HuH-7 (cell line): Measurements from ENCODE around the gene HMX3.
"Not testable (repeated sequence)": the region's sequence is repeated elsewhere in the genome, so short reads cannot be mapped to it uniquely, and the experiment has no call there.

ENCODE experiments used
- DNase-seq: peaks from one replicate; pipeline ENCODE4 v3.0.0; 2011; ENCODE audit warnings: low spot score

Gene HMX3

GRCh38 chr10:123175389-123176387 is 39.9 kb downstream of the HMX3 start:
- no peak for DNase-seq

- DNase-seq = not testable (repeated sequence)
Measured at GRCh38 chr10:123178390-123178789, 42.6 kb downstream of the HMX3 start.

GRCh38 chr10:123180101-123181090 is 44.6 kb downstream of the HMX3 start:
- DNase-seq = no peak

GRCh38 chr10:123183724-123184123 is 48.0 kb downstream of the HMX3 start:
- DNase-seq = no peak

- DNase-seq = no peak
Measured at GRCh38 chr10:123187781-123188180, 52.0 kb downstream of the HMX3 start.
